ENCODE data around the gene GNL1.
"Not testable (repeated sequence)": the region's sequence is repeated elsewhere in the genome, so short reads cannot be mapped to it uniquely, and the experiment has no call there.

The GNL1 gene

DNA sequence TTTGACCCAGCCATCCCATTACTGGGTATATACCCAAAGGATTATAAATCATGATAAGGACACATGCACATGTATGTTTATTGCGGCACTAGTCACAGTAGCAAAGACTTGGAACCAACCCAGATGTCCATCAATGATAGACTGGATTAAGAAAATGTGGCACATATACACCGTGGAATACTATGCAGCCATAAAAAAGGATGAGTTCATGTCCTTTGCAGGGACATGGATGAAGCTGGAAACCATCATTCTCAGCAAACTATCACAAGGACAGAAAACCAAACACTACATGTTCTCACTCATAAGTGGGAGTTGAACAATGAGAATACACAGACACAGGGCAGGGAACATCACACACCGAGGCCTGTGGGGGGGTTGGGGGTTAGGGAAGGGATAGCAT, 29.8 kb downstream of the GNL1 start:
- not testable (repeated sequence) for DNase-seq

DNA sequence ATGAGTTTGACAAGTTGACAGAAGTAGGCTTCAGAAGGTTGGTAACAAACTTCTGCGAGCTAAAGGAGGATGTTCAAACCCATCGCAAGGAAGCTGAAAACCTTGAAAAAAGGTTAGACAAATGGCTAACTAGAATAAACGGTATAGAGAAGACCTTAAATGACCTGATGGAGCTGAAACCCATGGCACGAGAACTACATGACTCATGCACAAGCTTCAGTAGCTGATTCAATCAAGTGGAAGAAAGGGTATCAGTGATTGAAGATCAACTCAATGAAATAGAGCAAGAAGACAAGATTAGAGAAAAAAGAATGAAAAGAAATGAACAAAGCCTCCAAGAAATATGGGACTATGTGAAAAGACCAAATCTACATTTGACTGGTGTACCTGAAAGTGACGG, 34.3 kb downstream of the GNL1 start:
- DNase-seq: not testable (repeated sequence)

DNA sequence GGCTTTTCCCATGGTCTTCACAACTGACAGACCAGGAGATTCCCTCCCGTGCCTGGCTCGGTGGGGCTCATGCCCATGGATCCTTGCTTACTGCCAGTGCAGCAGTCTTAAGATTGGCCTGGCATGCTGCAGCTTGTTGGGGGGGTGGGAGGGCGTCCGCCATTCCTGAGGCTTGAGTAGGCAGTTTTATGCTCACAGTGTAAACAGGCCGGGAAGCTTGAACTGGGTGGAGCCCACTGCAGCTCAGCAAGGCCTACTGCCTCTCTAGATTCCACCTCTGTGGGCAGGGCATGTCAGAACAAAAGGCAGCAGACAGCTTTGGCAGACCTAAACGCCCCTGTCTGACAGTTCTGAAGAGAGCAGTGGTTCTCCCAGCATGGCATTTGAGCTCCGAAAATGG, 35.2 kb downstream of the GNL1 start:
- DNase-seq: not testable (repeated sequence)

DNA sequence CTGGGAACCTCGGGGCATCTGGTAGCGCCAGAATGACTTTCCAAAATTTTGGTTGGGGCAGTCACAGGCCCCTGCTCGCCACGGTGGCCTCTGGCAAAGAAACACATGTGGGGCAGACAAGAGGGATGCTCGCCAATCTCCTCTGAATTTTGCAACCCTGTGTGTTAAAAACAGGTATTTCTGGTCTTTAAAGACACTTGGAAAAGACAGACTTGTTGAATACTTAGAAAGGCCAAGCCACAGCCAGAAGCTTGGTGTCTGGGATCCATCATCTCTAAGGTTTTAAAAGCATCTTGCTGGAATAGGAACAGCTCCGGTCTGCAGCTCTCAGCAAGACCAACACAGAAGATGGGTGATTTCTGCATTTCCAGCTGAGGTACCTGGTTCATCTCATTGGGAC, 35.8 kb downstream of the GNL1 start:
- no peak for DNase-seq

DNA sequence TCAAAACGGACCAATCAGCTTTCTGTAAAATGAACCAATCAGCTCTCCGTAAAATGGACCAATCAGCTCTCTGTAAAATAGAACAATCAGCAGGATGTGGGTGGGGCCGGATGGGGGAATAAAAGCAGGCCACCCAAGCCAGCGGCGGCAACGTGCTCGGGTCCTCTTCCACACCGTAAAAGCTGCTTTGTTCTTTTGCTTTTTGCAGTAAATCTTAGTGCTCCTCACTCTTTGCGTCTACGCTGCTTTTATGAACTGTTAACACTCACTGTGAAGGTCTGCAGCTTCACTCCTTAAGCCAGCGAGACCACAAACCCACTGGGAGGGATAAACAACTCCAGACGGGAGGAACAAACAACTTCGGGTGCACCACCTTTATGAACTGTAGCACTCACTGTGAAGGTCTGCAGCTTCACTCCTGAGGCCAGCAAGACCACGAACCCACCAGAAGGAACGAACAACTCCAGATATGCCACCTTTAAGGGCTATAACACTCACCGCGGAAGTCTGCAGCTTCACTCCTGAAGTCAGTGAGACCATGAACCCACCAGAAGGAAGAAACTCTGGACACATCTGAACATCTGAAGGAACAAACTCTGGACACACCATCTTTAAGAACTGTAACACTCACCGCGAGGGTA, 37.7 kb downstream of the GNL1 start:
- not testable (repeated sequence) for DNase-seq

DNA sequence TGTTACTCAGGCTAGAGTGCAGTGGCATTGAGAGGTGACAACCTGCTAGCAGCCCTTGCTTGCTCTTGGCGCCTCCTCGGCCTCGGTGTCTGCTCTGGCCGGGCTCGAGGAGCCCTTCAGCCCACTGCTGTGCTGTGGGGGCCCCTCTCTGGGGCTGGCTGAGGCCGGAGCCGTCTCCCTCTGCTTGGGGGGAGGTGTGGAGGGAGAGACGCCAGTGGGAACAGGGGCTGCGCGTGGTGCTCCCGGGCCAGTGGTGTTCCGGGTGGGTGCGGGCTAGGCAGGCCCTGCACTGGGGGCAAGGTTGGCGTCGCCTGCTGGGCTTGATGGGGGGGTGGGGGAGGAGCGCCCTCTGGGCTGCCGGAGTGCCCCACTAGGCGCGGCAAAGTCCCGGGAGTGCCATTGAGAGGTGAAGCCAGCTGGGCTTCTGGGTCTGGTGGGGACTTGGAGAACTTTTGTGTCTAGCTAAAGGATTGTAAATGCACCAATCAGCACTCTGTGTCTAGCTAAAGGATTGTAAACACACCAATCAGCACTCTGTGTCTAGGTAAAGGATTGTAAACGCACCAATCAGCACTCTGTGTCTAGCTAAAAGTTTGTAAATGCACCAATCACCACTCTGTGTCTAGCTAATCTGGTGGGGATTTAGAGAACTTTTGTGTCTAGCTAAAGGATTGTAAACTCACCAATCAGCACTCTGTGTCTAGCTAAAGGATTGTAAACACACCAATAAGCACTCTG, 38.4 kb downstream of the GNL1 start:
- not testable (repeated sequence) for DNase-seq

DNA sequence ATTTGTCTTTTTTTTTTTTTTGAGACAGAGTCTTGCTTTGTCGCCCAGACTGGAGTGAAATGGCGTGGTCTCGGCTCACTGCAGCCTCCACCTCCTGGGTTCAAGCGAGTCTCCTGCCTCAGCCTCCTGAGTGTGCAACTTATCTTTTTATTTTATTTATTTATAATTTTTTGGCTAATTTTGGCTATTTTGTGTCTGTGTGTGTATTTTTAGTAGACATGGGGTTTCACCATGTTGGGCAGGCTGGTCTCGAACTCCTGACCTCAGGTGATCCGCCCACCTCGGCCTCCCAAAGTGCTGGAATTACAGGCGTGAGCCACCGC, 39.6 kb downstream of the GNL1 start:
- DNase-seq: not testable (repeated sequence)

DNA sequence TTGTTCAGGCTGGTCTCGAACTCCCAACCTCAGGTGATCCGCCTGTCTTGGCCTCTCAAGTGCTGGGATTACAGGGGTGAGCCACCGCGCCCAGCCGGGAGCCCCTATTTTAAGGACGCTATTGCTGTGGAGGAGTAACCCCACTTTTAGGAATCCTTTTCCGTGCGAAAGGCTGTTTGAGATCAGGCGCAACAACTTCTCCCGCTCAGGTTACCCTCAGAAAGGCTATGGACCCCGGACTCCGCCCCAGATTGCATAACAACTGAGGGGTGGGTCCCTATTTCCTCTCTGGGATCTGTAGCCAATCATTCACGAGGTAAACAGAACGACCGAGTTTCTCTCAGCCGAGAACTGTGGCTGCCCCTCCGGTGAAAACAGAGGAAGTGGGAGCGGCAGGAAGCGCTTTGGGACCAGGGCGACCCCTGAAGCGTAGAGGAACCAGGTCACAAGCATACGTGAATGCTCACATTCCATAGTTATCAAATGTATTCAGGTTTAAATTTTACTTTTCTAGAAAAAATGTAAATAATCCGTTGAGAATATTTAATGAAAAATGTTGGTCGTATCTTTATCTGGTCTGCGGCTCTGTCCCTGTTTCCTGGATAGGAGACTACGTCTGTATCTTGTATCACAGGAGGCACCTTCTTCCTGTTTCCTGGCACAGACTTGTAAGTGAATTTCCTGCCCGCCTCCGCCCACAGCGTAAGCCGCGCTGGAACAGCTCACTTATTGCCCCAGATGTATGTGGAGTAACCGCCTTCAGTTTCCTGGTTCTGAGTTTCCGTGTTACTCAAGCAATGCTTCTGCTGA, 40.1 kb downstream of the GNL1 start:
- peak; percentile 97 for DNase-seq

DNA sequence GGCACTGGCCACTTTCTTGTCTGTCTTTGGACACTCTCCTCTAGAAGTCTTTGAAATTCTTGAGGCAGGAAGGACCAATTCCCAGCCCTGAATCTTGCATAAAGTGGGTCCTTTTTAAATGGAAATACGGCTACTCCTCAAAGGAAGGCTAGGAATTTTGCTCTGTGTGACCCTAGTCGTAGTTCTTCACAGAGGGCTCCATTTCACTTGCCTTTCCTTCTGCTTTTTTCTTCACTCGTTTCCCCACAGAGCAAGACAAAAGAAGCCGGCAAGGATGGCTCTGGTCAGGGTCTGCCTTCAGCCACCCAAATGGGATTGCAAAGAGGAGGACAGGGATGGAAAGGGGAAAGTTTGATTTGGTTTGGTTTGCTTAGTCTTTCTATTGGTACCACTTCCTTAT, 41.2 kb downstream of the GNL1 start:
- no peak for DNase-seq

DNA sequence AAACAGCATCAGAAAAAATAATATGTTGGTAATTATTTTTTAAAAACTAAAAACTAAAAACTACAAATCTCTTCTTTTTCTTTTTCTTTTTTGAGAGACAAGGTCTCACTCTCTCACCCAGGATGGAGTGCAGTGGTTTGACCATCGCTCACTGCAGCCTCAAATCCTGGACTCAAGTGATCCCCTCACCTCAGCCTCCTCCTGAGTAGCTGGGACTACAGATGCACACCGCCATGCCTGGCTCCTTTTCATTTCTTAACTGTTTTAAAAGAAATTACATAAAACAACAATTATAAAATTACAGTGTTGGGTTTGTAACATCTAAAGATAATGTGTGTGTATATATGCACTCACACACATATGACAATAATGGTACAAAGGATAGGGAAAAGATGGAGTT, 42.8 kb downstream of the GNL1 start:
- no peak for DNase-seq

DNA sequence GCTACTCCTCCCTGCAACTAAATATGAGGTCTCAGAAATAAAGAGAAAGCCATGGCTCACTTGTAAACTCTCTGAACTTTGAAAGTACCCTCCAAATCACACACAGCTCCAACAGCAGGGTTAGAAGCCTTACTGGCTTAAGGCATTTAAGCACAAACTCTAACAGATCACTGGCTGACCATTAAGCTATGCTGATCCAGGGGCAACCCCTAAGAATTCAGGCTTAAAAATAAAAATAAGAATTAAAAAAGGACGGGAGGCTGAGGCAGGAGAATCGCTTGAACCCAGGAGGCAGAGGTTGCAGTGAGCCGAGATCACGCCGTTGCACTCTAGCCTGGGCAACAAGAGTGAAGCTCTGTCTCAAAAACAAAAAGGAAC, 45.1 kb downstream of the GNL1 start:
- no peak for DNase-seq

DNA sequence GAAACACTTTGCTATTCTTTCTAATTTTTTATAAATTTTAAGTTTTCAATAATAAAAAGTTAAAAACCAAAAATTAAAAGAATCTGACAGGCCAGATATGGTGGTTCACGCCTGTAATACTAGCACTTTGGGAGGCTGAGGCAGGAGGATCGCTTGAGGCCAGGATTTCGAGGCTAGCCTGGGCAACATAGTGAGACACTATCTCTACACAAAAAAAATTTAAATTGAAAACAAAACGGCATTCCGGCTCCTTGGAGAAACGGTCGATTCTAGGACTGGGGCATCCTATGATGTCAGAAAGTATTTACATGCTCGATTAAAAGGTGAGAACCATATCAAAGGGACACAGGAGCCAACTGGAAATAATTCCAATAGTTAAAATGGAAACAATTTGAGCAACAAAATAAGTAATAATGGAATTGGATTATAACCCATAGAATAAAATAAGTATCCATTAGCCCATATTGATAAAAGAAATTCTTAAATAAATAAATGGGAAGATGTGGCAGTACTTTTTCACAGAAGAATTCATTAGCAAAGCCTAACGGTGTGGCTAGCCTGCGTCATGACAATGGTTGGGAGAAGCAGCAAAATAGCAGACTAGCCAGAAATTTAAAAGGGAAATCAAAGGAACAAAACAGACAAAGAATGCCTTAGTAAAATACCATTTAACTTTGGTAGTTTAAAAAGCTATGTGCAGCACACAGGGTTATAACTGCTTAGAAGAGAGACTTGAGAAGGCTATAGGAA, 45.7 kb downstream of the GNL1 start:
- no peak for DNase-seq

DNA sequence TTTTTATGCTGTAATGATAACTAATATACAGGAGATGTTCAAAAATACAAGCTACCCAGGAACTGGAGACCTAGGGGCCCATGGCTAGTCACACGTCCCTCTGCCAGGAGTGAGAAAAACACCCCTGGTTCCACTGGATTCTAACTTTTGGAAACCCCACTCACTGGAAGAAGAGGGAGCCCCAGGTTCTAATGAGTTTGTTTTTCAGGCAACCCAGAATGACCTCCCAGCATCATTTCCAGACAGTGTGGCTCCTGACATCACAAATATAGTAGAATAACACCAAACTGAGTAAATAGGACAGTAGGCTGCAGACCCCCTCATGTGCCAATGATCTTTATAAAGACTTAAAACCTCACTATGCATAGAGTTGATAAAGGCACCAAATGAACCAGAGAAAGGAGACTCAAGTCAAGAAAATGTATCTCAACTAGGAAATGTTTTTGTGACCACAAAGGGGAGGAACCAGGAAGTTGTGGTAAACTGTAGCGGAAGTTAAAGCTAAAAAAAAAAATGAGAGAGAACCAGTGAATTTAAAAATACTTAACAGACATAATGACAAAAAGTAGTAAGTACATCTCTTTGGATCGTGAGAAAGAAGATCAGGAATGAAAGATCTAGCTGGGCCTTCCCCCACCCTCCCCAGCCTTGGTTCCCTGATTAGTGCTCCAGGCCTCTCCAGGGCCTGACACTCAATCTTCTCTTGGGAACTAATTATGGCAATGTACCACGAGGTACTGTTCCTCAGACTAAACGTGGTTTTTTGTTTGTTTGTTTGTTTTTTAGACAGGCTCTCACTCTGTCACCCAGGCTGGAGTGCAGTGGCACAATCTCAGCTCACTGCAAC, 47.2 kb downstream of the GNL1 start:
- DNase-seq: peak; percentile 84

DNA sequence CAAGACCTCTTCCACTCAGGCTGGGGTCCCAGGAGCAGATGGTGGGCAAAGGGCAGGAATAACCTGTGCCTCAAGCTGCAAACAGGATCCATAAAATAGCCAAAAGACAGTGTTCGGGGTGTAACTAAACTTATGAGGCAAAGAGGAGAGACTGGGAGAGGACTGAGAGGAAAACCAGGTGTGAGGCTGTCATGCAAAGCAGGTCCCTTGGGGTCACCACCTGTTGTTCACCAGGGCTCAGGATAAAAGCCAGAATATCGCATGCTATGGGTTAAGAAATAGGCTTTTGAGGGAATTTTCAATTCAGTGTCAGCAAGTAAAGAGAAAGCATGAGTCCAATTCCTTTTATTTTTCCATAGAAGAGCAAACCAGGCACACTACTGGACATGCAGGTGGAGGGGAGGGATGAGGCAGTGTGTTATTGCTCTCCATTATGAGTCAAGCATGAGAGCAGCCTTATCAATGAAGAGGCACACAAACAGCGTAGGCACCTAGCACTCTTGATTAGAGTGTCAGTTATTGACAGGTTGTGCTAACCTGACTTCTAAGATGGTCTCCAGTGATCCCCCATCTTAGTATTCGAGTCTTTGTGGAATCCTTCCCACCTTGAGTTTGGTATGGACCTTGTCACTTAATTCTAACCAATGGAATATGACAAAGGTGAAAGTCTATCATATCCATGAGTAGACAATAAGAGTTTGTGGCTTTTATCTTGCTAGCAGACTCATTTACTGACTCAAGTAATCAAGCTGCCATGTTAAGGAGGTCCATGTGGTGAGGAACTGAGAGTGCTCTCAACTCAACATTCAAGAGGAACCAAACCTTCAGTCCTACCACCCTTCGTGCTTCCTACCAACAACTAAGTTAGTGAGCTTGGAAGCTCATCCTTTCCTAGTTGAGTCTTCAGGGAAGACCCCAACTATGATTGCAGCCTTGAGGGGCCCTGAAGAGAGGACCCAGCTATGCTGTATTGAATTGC, 48.2 kb downstream of the GNL1 start:
- DNase-seq: no peak

DNA sequence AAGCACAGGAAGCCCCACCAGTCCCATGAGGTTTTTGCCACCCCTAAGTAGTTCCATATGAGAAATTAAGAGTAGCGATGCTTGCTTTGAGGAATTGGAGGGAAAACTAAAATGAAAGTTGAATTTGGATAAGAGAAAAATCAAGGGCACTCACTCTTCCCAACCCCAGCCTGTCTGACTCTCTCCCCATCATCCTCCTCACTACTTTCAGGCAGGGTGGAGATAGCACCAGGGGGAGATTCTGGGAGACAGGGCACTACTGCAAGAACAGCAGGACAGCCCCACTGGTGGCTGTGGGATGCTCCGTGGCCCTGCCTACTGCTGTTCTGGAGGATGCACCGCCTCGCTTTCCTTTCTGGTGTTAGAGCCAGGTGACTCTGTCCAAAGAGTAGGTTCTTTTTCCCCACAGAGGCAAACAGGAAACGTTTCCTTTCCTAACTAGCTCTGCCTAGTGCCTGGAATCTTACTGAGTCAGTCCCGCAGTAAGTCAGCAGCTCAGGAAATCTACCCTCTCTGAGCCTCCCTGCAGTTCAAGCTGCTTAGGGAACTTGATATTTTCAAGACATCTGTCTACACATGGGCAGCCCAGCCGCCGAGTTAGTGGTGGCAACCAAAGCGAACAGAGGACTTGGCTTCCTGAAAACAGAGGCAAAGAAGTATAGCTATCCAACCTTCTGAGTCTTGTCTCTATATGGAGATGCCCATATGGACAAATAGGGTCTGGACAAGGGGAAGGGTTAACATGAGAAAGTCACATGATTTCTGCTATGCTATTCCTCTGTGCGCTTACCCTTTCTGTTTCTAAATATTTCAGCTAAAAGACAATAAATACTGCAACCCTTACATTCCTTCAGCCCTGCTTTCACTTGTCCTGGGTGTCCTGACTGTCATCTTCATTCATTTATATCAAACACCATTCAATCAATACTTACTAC, 55.6 kb downstream of the GNL1 start:
- no peak for DNase-seq

DNA sequence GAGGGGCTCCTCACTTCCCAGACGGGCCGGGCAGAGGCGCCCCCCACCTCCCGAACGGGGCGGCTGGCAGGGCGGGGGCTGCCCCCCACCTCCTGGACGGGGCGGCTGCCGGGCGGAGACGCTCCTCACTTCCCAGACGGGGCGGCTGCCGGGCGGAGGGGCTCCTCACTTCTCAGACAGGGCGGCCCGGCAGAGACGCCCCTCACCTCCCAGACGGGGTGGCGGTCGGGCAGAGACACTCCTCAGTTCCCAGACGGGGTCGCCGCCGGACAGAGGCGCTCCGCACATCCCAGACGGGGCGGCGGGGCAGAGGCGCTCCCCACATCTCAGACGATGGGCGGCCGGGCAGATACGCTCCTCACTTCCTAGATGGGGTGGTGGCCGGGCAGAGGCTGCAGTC, 57.6 kb downstream of the GNL1 start:
- DNase-seq: not testable (repeated sequence)

DNA sequence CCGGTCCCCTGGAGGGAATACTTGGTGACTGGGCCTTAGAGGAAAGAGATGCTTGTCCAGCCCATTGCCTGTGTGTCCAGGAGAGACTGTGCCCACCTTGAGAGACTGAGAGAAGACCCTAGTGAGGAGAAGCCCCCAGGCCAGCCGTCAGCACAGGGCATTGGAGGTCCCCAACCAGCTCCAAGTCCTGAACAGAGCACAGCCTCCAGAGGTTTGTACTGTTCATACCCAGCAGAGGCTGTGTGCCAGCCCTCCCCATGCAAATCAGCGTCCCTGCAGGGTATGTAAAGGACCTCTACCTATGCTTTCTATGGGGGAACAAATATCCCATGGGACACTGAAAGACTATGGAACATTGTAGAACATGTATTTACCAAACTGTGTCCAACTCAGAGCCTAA, 58.6 kb downstream of the GNL1 start:
- DNase-seq: no peak

DNA sequence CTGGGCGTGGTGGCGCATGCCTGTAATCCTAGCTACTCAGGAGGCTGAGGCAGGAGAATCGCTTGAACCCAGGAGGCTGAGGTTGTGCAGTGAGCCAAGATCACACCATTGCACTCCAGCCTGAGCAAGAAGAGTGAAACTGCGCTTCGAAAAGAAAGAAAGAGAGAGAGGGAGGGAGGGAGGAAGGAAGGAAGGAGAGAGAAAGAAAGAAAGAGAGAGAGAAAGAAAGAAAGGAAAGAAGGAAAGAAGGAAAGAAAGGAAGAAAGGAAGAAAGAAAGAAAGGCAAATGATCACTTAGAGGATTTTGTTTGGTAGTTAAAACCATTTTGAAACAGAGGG, 59.1 kb downstream of the GNL1 start:
- DNase-seq: not testable (repeated sequence)

DNA sequence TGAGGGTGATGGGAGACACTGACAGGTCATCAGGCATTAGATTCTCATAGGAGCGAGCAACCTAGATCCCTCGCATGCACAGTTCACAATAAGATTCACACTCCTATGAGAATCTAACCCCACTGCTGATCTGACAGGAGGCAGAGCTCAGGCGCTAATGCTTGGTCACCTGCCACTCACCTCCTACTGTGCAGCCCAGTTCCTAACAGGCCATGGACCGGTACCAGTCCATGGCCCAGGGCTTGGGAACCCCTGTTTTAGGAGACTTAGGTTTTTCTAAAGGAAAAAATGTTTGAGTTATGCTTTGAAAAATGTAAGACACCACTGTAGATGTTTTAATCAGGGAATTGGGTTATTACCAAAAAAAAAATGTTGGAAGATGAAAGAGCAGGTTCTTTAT, 60.3 kb downstream of the GNL1 start:
- DNase-seq: no peak

DNA sequence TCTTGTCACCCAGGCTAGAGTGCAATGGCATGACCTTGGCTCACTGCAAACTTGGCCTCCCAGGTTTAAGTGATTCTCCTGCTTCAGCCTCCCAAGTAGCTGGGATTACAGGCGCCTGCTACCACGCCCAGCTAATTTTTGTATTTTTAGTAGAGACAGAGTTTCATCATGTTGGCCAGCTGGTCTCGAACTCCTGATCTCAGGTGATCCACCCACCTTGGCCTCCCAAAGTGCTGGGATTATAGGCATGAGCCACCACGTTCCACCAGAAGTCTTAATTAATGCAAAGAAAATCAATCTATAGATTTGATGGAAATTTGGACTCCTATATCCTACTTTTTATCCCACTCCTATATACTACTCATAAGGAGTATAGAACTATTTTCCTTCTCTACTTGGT, 61.2 kb downstream of the GNL1 start:
- DNase-seq: not testable (repeated sequence)

All from activated CD4-positive, alpha-beta T cell treated with anti-CD3 and anti-CD28 coated beads, Interleukin-2, amount 50 U/mL, for 16 hours (primary cell).